Mucosa of stomach (tissue), 1 donor: ENCODE results near the gene MAP3K7.

ENCODE experiments used
- H3K27me3 ChIP-seq: one replicate; pipeline ENCODE4 v1.7.0; 2013; ENCODE audit warnings: mild to moderate bottlenecking, low read length; ENCODE audit not compliant: control insufficient read depth, insufficient read depth
- H3K36me3 ChIP-seq: one replicate; pipeline ENCODE4 v1.7.0; 2013; ENCODE audit warnings: low read length; ENCODE audit not compliant: control insufficient read depth, insufficient read depth
- H3K4me1 ChIP-seq: one replicate; pipeline ENCODE4 v1.7.0; 2013; ENCODE audit warnings: mild to moderate bottlenecking, low read length; ENCODE audit not compliant: control insufficient read depth, insufficient read depth
- H3K4me3 ChIP-seq: one replicate; pipeline ENCODE4 v1.7.0; 2013; ENCODE audit warnings: low read length
- H3K9ac ChIP-seq: one replicate; pipeline ENCODE4 v1.7.0; 2013; ENCODE audit warnings: mild to moderate bottlenecking, low read length, moderate library complexity
- H3K9me3 ChIP-seq: one replicate; pipeline ENCODE4 v1.7.0; 2013; ENCODE audit warnings: mild to moderate bottlenecking, low read length, moderate library complexity; ENCODE audit not compliant: control insufficient read depth
- donor health status: Pancreatic carcinoma.

MAP3K7 gene

GRCh38 chr6:90586836-90587638 lies at the start of gene MAP3K7:
Gene MAP3K7 (minus strand): TSS chr6:90587072. CDS start chr6:90586883, 189 bp downstream.
- H3K27me3 ChIP-seq, result no peaks in the 10 kb centered on the region
- H3K9ac ChIP-seq, result peak within 1 kb of the TSS; percentile 89
- H3K9me3 ChIP-seq, result no peaks in the 10 kb centered on the region
- H3K36me3 ChIP-seq, result no peaks in the 10 kb centered on the region
- peak within 1 kb of the TSS; percentile 76 for H3K4me3 ChIP-seq
- H3K4me1 ChIP-seq, result no peaks in the 10 kb centered on the region

- H3K9ac ChIP-seq, result no peak overlapping the region
- no peaks in the 10 kb centered on the region for H3K36me3 ChIP-seq
- H3K9me3 ChIP-seq, result no peaks in the 10 kb centered on the region
- H3K4me3 ChIP-seq, result no peak overlapping the region
- no peaks in the 10 kb centered on the region for H3K27me3 ChIP-seq
- H3K4me1 ChIP-seq, result no peaks in the 10 kb centered on the region
Observed at GRCh38 chr6:90631046-90631445, 44.2 kb upstream of the MAP3K7 start.

GRCh38 chr6:90621581-90621980 lies 34.7 kb upstream of the MAP3K7 start:
- H3K27me3 ChIP-seq, result no peaks in the 10 kb centered on the region

GRCh38 chr6:90619221-90619620 lies 32.3 kb upstream of the MAP3K7 start:
- Histone ChIP-seq H3K4me1 (no peaks in the 10 kb centered on the region), H3K9me3 (no peaks in the 10 kb centered on the region), H3K4me3 (no peak overlapping the region), H3K9ac (no peak overlapping the region), H3K27me3 (peaks cover 6% of the 10 kb centered on the region), H3K36me3 (no peaks in the 10 kb centered on the region)

More at GRCh38 chr6:90621581-90621980, 34.7 kb upstream of the MAP3K7 start:
- H3K4me3 ChIP-seq, result no peak overlapping the region
- no peak overlapping the region for H3K9ac ChIP-seq
- H3K9me3 ChIP-seq, result no peaks in the 10 kb centered on the region
- H3K4me1 ChIP-seq, result no peaks in the 10 kb centered on the region
- no peaks in the 10 kb centered on the region for H3K36me3 ChIP-seq

GRCh38 chr6:90612313-90612680 lies 25.4 kb upstream of the MAP3K7 start:
- H3K9ac ChIP-seq, result no peak overlapping the region
- peaks cover 39% of the 10 kb centered on the region for H3K27me3 ChIP-seq
- H3K36me3 ChIP-seq, result no peaks in the 10 kb centered on the region
- no peaks in the 10 kb centered on the region for H3K9me3 ChIP-seq
- no peak overlapping the region for H3K4me3 ChIP-seq
- no peaks in the 10 kb centered on the region for H3K4me1 ChIP-seq

GRCh38 chr6:90611543-90612312 lies 24.9 kb upstream of the MAP3K7 start:
- no peaks in the 10 kb centered on the region for H3K4me1 ChIP-seq
- H3K4me3 ChIP-seq, result no peak overlapping the region
- no peaks in the 10 kb centered on the region for H3K9me3 ChIP-seq
- H3K36me3 ChIP-seq, result no peaks in the 10 kb centered on the region
- H3K27me3 ChIP-seq, result peaks cover 39% of the 10 kb centered on the region
- no peak overlapping the region for H3K9ac ChIP-seq

- Histone ChIP-seq H3K9me3 (no peaks in the 10 kb centered on the region), H3K4me3 (peak overlapping the region; percentile 36), H3K27me3 (peaks cover 34% of the 10 kb centered on the region), H3K36me3 (no peaks in the 10 kb centered on the region), H3K9ac (peak overlapping the region; percentile 66), H3K4me1 (no peaks in the 10 kb centered on the region)
Observed at GRCh38 chr6:90610751-90611542, 24.1 kb upstream of the MAP3K7 start.

GRCh38 chr6:90610301-90610750 lies 23.5 kb upstream of the MAP3K7 start:
- no peaks in the 10 kb centered on the region for H3K36me3 ChIP-seq
- no peaks in the 10 kb centered on the region for H3K4me1 ChIP-seq
- H3K9me3 ChIP-seq, result no peaks in the 10 kb centered on the region
- H3K9ac ChIP-seq, result peak overlapping the region; percentile 66
- peak overlapping the region; percentile 36 for H3K4me3 ChIP-seq
- H3K27me3 ChIP-seq, result peaks cover 33% of the 10 kb centered on the region

- no peak overlapping the region for H3K4me3 ChIP-seq
- no peaks in the 10 kb centered on the region for H3K36me3 ChIP-seq
- no peaks in the 10 kb centered on the region for H3K9me3 ChIP-seq
- no peak overlapping the region for H3K9ac ChIP-seq
- no peaks in the 10 kb centered on the region for H3K4me1 ChIP-seq
- peaks cover 20% of the 10 kb centered on the region for H3K27me3 ChIP-seq
Observed at GRCh38 chr6:90605749-90606340, 19.0 kb upstream of the MAP3K7 start.

- Histone ChIP-seq H3K4me3 (no peak overlapping the region), H3K9ac (no peak overlapping the region), H3K9me3 (no peaks in the 10 kb centered on the region), H3K27me3 (peaks cover 7% of the 10 kb centered on the region), H3K36me3 (no peaks in the 10 kb centered on the region), H3K4me1 (no peaks in the 10 kb centered on the region)
Observed at GRCh38 chr6:90604546-90604945, 17.7 kb upstream of the MAP3K7 start.

GRCh38 chr6:90599151-90599550 lies 12.3 kb upstream of the MAP3K7 start:
- H3K4me3 ChIP-seq, result no peak overlapping the region
- H3K9me3 ChIP-seq, result no peaks in the 10 kb centered on the region
- no peak overlapping the region for H3K9ac ChIP-seq
- no peaks in the 10 kb centered on the region for H3K36me3 ChIP-seq
- no peaks in the 10 kb centered on the region for H3K4me1 ChIP-seq
- peaks cover 5% of the 10 kb centered on the region for H3K27me3 ChIP-seq
